Mesothelial cell of epicardium (in vitro differentiated cells): ENCODE data around the gene TLE5. TPM values are rescaled to one million over a fixed set of nuclear protein-coding genes. Genes with fewer than 3 reads are reported as not detected.

ENCODE experiments used
- DNase-seq, 2 experiments: peaks; one replicate each; pipeline ENCODE4 v3.0.0; 2021; ENCODE audit warnings: low spot score in 2 of 2; ENCODE audit not compliant: unreplicated experiment in 2 of 2
- H3K27ac Mint-ChIP-seq: 2 replicates; pipeline ENCODE4 v1.8.0; 2021; ENCODE audit warnings: mixed read lengths
- H3K27me3 Mint-ChIP-seq: 2 replicates; pipeline ENCODE4 v1.8.0; 2021; ENCODE audit warnings: low read depth, mixed read lengths
- H3K36me3 Mint-ChIP-seq: 2 replicates; pipeline ENCODE4 v1.8.0; 2021; ENCODE audit warnings: mixed read lengths
- H3K4me1 Mint-ChIP-seq: 2 replicates; pipeline ENCODE4 v1.8.0; 2021; ENCODE audit warnings: mixed read lengths
- H3K4me3 Mint-ChIP-seq: 2 replicates; pipeline ENCODE4 v1.8.0; 2021; ENCODE audit warnings: mild to moderate bottlenecking, moderate library complexity, mixed read lengths
- H3K9me3 Mint-ChIP-seq: 2 replicates; pipeline ENCODE4 v1.8.0; 2021; ENCODE audit warnings: mixed read lengths
- CTCF ChIP-seq: fragments of 200-600 bp; sonication (generic); IDR thresholded peaks from one replicate; pipeline ENCODE4 v1.5.0; 2021; ENCODE audit warnings: antibody characterized with exemption; ENCODE audit not compliant: unreplicated experiment
- total RNA-seq: library from RNA; stranded (reverse); gene quantifications from 3 replicates; pipeline ENCODE4 v1.2.1, GENCODE V29; 2021

The TLE5 gene
- total RNA-seq, 1 donor from 2014 or later, result 417 TPM

GRCh38 chr19:3100747-3101730 lies 38.7 kb upstream of the TLE5 start:
- Mint-ChIP-seq H3K27ac (no peak overlapping the region), H3K4me1 (peaks cover 16% of the 10 kb centered on the region), H3K27me3 (no peaks in the 10 kb centered on the region), H3K9me3 (no peaks in the 10 kb centered on the region), H3K36me3 (no peaks in the 10 kb centered on the region), H3K4me3 (no peak overlapping the region)
- no peak for TF ChIP-seq CTCF
- DNase-seq, result no peak

DNA sequence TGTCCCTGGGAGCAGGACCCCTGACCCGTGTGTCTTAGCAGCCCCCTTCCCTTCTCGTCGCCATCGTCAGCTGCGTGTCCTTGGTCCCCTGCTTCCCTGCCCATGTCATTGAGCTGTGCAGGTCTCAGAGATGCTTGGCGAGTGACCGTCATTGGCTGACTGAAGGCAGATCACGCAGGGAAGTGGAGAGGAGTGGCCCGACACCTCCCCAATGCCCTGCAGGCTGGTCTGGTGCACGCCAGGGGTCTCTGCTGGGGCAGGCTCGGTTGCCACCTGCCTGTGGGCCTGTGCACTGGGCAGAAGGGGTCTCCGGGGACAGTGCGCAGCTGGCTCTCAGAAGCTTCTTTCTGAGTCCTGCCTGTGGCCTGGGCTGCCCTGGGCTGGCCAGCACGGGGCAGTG lies 38.0 kb upstream of the TLE5 start:
- Mint-ChIP-seq H3K9me3 (no peaks in the 10 kb centered on the region), H3K4me1 (peaks cover 24% of the 10 kb centered on the region), H3K4me3 (no peak overlapping the region), H3K27me3 (no peaks in the 10 kb centered on the region), H3K27ac (no peak overlapping the region), H3K36me3 (no peaks in the 10 kb centered on the region)
- no peak for TF ChIP-seq CTCF
- no peak for DNase-seq

DNA sequence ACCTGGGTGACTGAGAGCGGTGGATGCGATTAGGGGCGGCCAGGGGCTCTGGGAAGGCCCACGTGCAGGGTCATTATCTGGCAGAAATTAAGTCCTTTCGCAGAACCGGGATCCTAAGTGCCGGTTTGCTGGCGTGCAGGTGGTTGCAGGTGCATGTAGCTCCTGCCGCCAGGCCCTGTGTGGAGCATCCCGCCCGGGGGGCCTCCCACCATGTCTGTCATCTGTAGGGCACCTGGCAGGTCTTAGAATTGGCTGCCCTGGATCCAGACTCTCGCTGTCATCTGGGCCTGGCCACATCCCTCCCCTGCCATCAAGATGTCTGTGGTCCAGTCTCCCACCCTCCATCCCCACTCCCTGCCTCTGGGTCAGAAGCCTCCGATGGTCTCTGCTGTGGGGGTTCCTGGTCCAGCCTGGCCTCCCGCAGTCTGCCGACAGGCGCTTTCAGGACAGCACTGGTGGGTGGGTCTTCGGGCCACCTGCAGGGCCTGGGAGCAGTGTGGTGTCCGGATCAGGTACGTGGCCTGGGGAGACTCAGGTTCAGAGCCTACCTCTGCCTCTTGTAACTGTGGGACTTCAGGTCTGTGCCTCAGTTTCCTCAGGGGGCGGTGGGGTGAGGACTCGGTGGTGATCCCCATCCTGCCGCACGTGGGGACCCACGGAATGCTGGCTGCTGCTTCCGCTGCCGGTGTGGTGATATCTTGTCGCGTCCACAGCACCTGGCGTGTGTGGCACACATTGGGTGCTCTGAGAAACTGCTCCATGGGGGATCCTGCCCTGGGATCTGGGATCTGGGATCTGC lies 37.3 kb upstream of the TLE5 start:
- Mint-ChIP-seq H3K27ac (peak overlapping the region; percentile 43), H3K27me3 (no peaks in the 10 kb centered on the region), H3K4me1 (peaks cover 27% of the 10 kb centered on the region), H3K4me3 (no peak overlapping the region), H3K36me3 (no peaks in the 10 kb centered on the region), H3K9me3 (no peaks in the 10 kb centered on the region)
- no peak for TF ChIP-seq CTCF
- DNase-seq, result no peak

GRCh38 chr19:3098515-3099346 lies 36.4 kb upstream of the TLE5 start:
- no peak for TF ChIP-seq CTCF
- Mint-ChIP-seq H3K36me3 (no peaks in the 10 kb centered on the region), H3K4me3 (no peak overlapping the region), H3K4me1 (peaks cover 22% of the 10 kb centered on the region), H3K27me3 (no peaks in the 10 kb centered on the region), H3K9me3 (no peaks in the 10 kb centered on the region), H3K27ac (peak overlapping the region; percentile 43)
- no peak for DNase-seq

- Mint-ChIP-seq H3K27me3 (no peaks in the 10 kb centered on the region), H3K36me3 (no peaks in the 10 kb centered on the region), H3K9me3 (no peaks in the 10 kb centered on the region), H3K4me3 (no peak overlapping the region), H3K4me1 (peaks cover 21% of the 10 kb centered on the region), H3K27ac (no peak overlapping the region)
- no peak for DNase-seq
- TF ChIP-seq CTCF, result no peak
Measured at GRCh38 chr19:3098141-3098514, 35.8 kb upstream of the TLE5 start.
